HL-60/S4 treated with retinoic acid at 250 ng/mL for 4 days and 3 days (cell line): Measurements from ENCODE around the gene RAPGEF4.

Experiments
- in situ Hi-C: fragments of 300-500 bp; cut with MboI; formaldehyde crosslinking; loops from 2 replicates; pipeline ENCODE4 v1.7.0; 2022; ENCODE audit warnings: low sequenced_read_pairs

RAPGEF4 gene

GRCh38 chr2:172821370-172822338 lies 86.0 kb downstream of the RAPGEF4 start:
- in situ Hi-C loops, result no loop called here

DNA sequence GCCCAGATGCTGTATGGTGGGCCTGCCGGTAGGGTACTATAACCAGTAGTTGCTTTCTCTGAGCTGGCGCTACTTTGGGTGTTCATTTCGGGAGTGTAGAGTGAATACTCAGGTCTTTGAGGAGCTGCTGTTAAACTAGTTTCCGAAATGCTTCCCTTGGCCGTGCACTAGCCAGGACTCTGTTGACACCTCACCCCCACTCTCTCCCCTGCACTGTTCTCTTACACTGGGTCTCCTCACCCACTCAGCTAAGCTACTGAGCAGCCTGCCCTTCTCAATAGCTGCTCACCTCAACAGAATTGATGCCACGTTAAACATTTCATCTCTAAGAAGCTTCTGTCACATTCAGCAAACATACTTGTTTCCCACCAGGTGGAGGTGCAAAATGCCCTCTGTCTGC lies 86.9 kb downstream of the RAPGEF4 start:
- in situ Hi-C loops, result no loop called here

GRCh38 chr2:172823261-172823850 lies 87.7 kb downstream of the RAPGEF4 start:
- in situ Hi-C loops, result no loop called here

DNA sequence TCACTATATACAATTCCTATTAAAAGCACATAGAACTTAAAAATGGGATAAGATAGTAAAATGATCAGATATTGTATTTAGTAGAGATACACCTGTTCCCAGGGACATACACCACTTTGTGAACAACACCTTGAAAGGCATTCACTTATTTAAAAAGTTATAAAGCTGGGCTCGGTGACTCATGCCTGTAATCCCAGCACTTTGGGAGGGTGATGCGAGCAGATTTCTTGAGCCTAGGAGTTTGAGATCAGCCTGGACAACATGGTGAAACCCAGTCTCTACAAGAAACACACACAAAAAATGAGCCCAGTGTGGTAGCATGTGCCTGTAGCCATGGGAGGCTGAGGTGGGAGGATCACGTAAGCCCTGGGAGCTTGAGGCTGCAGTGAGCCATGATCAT lies 90.9 kb downstream of the RAPGEF4 start:
- in situ Hi-C loops, result no loop called here

DNA sequence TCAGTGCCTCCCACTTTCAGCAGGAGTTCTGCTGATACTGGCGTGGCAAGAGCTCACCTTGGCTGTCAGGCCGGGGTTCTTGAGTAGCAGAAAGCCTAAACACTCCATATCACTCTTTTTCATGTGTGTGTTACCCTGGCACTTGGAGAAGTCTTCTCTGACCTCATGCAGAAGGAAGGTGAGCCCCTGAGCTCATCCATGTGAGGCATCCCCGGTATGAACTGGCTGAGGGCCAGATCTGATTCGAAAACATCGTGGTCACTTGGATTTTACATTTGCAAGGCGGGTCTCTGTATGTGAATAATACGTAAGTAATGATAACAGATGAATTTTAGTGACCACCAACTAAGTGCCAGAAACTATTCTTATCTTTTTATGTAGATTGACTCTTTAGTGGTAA lies 93.6 kb downstream of the RAPGEF4 start:
- in situ Hi-C loops, result no loop called here

DNA sequence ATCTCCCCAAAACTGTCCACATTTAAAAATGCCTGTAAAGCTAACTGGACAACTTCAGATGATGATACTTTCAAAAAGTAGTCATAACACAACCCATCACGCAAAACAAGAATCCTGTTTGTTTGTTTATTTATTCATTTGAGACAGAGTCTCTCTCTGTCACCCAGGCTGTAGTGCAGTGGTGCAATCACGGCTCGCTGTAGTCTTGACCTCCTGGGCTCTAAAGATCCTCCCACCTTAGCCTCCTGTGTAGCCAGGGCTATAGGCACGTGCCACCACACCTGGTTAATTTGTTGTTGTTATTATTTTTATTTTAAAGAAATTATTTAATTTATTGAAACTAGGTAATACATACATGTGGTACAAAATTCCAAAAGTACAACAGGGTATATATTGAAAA lies 94.8 kb downstream of the RAPGEF4 start:
- in situ Hi-C loops, result no loop called here

DNA sequence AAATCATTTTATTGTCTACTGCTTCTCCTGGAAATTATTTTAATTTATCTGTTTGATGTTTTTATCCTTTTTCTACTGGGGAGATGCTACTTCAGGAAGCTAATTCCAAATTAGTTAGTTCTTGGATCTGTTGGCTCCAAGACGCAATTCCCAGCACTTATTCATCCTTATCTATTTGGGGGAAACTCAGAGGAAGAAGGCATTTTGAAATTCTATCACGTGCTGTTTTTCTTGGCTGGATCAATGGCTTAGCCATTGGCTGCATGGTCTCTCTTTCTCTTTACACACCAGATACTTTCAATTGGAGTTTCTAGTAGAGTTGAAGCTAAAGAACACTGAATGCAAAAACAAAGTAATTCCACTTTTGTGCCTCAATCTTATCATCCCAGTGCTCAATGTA lies 98.3 kb downstream of the RAPGEF4 start:
- in situ Hi-C loops, result no loop called here

- in situ Hi-C loops, result no loop called here
Observed at GRCh38 chr2:172834881-172835280, 99.2 kb downstream of the RAPGEF4 start.

DNA sequence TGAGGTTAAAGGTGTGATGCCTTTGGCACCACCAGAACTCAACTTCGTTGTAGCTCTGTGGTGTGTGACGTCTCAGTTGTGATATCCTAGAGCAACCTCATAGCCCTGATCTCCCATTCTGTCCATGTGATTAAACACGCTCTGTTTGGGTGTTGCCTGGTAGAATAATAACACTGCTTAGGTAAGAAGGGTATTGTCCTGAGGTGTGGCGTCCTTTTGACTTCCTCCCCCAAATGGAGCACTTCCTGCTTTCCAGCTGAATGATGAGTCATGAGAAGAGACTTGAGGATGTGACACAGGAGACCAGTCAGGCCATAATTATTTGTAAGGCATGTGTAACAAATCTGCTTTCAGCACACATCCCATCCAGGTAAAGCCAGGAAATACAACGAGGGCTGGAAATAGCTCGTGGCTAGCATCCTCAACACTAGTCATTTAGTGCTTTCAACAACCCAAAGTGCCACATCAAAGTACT lies 100.7 kb downstream of the RAPGEF4 start:
- in situ Hi-C loops, result no loop called here

GRCh38 chr2:172836827-172837226 lies 101.2 kb downstream of the RAPGEF4 start:
- in situ Hi-C loops, result no loop called here

GRCh38 chr2:172839446-172839845 lies 103.8 kb downstream of the RAPGEF4 start:
- in situ Hi-C loops, result no loop called here

DNA sequence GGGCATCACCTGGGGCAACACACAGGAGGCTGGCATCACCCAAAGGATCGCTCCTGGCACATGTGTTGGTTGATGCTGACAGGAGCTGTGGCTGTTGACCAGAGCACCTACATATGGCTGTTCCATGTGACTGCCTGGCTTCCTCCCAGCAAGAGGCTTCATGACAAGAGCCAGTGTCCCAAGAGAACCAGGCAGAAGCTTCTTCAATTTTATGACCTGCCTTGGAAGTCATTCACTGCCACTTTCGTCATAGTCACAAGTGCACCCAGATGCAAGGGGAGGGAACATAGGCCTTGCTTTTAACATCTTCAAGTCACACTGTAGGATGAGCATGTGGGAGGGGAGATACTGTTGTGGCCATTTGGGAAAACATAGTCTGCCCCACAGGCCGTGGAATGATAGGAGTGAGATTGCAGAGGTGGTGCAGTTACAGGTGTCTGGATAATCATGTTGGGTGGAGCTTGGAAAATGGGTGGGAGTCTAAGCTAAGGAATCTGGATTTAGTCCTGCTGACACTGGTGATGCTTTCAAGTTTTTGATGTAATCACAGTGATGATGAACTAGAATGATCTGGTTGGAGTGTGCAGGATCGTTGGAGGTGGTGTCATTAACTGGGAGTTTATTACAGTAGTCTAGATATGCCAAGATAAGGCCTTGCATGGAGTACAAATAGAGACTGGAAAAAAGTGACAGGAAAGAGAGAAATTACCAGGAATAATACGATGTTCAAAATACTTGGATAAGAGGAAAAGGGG lies 107.0 kb downstream of the RAPGEF4 start:
- in situ Hi-C loops, result no loop called here

- in situ Hi-C loops, result no loop called here
Observed at GRCh38 chr2:172843266-172843582, 107.6 kb downstream of the RAPGEF4 start.

DNA sequence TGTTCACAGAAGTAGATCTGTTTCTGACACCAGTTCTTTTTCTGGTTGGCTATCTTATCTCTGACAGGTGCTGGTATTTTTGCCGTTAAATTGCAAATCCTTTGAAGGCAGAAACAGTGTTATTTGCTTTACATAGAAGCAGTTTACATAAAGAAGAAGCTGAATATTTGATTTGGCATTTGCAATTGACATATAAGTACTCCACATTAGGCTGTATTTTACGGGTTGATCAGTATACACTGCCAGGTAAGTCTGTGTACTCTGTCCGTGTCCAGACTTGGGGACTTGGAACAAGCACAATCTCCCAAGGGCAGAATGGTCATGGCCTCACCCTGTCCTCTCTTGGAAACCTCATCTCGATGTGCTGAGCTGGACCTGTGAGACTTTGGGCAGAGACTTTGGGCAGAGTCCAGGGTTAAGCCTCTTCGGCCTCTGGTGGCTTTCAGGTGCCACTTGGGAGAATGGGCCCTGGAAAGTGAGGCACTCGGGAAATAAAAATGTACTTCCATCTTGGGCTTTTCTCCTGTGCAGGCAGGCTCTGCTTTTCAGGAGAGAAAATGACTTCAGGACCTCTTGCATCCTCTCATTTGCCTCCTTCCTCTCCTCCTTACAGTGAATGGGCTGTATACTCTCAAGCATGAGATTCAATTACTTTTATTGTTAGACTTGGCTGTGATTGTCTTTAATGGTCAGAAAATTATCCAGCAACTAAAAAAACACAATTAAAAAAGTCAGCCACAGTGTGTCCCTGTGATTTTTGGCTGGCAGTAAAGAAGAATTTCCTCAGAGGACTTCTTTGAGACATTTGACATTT lies 108.5 kb downstream of the RAPGEF4 start:
- in situ Hi-C loops, result no loop called here

DNA sequence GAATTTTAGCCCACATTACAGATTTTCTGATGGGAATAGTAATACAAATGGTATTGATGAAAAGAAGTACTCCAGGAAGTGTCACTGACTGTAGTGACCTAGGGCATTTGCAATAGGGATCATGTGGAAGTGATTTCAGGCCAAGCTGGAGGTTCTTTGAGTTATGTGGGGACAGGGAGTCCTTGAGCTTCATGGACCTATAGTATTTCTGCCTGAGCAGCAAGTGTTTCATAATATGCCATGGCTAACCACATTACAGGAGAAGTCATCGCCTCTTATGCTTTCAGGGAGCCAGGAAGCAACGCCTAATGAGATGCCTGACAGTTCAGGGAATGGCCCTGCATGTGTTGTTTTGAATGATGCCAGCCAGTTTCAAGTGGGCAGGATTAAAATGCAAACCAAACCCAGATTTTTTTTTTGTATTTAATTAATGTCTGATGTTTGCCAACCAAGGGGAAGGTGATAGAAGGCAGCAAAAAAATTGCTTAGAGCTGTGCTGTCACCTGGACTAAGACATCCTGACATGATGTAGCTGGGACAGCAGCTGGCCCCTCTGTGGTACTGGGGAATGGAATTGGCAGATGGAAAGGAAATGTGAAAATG lies 109.5 kb downstream of the RAPGEF4 start:
- in situ Hi-C loops, result no loop called here

DNA sequence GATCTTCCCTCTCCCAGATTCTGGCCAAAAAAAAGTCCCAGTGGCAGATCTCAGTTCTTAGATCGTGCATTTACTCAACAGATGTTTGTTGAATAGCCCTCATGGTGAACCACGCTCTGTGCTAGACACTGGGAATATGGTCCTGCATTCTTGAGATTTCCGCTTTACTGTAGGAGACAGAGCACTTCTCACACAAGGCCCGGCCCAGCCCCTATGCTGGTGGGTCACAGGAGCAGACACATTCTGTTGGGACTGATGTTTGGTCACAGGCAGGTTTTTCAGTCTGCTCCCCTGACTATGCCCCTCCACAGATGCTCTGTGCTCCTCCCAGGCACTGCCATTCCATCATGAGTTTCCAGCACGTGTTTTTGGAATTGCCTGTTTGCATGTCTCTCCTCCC lies 110.9 kb downstream of the RAPGEF4 start:
- in situ Hi-C loops, result no loop called here

DNA sequence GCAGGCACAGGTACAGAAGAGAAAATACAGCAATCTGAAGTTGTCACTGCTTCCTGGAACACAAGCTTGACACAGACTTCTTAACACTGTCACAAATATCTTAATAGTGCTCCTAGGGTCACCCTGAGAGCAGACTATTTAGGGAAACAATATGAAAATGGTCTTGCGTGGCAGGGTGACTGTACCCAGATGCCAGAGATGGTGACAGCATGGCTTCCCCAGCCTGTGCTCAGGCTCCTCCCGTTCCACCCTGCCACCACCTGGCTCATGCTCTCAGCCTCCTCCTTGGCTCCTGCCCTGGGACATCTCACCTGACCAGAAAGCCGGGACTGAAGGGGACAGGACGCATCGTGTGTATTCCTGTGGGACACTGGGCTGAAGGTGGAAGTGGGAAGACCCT lies 111.5 kb downstream of the RAPGEF4 start:
- in situ Hi-C loops, result no loop called here

DNA sequence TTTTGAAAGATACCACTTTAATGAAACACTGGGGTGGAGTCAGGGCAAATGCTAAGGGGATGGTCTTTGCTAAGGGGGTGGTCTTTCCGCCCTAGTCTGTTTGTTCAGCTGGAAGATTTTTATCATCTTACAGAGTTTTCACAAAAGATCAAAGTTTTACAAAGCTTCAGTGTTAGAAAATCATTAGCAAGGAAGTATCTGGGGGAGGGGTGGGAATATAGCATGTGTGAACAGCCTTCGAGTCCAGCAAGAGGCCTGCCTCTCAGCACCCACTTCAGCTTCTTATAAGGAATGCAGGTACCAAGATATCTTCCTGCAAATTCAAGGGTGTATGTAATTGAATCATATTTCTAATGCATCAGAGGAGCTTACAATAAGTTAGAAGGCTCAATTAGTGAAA lies 112.9 kb downstream of the RAPGEF4 start:
- in situ Hi-C loops, result no loop called here

DNA sequence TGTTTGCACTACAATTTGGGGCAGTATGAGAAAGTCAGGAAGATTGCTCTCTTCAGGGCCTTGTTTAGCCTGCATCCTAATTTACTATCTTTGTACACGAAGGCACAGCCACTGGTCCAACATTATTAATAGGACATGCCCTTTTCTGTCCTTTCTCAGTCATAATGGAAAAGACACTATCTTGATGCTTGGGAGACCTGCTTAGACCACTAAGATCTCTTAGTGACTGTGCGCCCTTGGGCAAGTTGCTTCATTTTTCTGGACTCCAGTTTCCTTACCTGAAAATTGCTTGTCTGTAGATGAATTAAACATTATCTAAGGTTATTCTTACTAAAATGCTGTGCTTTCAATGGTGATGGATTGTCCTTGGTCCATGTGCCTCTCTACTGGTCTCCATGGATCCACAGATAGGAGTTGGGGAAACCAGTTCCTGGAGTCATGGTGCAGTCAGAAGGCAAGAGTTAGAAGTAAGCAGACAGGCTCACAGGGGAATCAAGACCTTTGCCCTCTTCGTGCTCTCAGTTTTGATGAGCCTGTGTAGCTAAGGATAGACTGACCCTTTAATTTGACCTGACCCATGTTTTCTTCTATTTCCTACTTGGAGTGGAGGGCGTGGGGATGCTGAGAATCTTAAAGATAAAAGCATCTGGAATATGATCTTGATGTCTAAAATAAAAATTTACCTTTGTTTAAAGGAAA lies 114.0 kb downstream of the RAPGEF4 start:
- in situ Hi-C loops, result no loop called here

- in situ Hi-C loops, result no loop called here
Observed at GRCh38 chr2:172855588-172855987, 119.9 kb downstream of the RAPGEF4 start.
